Ishikawa (cell line): ENCODE data around the gene CEACAM19.

Source experiments
- CEBPB ChIP-seq: IDR thresholded peaks from 2 replicates; pipeline ENCODE4 v1.6.1; 2012
- CREB1 ChIP-seq: IDR thresholded peaks from 2 replicates; pipeline ENCODE4 v1.6.1; 2012; ENCODE audit warnings: low read depth
- EGR1 ChIP-seq: IDR thresholded peaks from 2 replicates; pipeline ENCODE4 v1.6.1; 2012
- EP300 ChIP-seq: IDR thresholded peaks from 2 replicates; pipeline ENCODE4 v1.6.1; 2012; ENCODE audit warnings: borderline replicate concordance
- RAD21 ChIP-seq: IDR thresholded peaks from 2 replicates; pipeline ENCODE4 v1.6.1; 2012; ENCODE audit warnings: low read depth
- REST ChIP-seq: IDR thresholded peaks from 2 replicates; pipeline ENCODE4 v1.6.1; 2012; ENCODE audit warnings: low read depth, mild to moderate bottlenecking
- TCF12 ChIP-seq: IDR thresholded peaks from 2 replicates; pipeline ENCODE4 v1.6.1; 2012; ENCODE audit warnings: low read depth
- TF ChIP-seq, protein P1 (sequence below): IDR thresholded peaks from 2 replicates; pipeline ENCODE4 v1.6.1; 2012

DNA sequence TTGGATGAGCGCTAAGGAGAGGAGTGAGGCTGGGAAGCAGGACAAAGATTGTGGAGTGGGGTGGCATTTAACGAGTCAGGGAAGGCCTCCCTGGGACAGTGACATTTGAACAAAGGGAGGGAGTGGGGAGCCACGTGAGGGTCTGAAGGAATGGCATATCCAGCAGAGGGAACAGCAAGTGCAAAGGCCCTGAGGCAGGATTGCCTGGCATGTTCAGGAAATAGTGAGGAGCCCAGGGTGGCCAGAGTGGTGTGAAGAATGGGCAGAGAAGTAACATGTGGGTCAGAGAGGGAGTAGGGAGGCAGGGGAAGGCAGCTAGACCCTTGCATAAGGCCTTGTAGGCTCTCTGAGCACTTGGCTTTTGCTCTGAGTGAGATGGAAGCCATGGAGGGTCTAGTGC is 42.5 kb upstream of the CEACAM19 start:
- TF ChIP-seq CEBPB (no peak), EP300 (no peak), CREB1 (no peak), EGR1 (no peak), RAD21 (no peak), TCF12 (no peak), REST (no peak)
- TF ChIP-seq, protein P1, sequence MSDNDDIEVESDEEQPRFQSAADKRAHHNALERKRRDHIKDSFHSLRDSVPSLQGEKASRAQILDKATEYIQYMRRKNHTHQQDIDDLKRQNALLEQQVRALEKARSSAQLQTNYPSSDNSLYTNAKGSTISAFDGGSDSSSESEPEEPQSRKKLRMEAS = no peak
